CD4-positive, alpha-beta T cell (primary cell): ENCODE data around the gene SMIM11. TPM values are rescaled to one million over a fixed set of nuclear protein-coding genes. Genes with fewer than 3 reads are reported as not detected.

ENCODE experiments used
- ATAC-seq: fragments of 200-7000 bp; cut with Tn5 transposase; one replicate; pipeline ENCODE4 v1.10.0; 2022; ENCODE audit warnings: mild to moderate bottlenecking; ENCODE audit not compliant: poor library complexity
- CTCF ChIA-PET: fragments of 350-600 bp; sonication (Branson Sonifier 250); formaldehyde crosslinking; loops from one replicate; lab custom pipeline; 2021; ENCODE audit warnings: antibody characterized with exemption, inconsistent platforms; lab: Charles Lee
- POLR2A ChIA-PET: fragments of 350-600 bp; sonication (Branson Sonifier 250); formaldehyde crosslinking; loops from one replicate; lab custom pipeline; 2021; ENCODE audit warnings: antibody characterized with exemption, inconsistent platforms; lab: Charles Lee
- DNase-seq, 14 experiments: peaks; one replicate each; pipeline ENCODE4 v3.0.0-alpha.2; 2013 to 2020; ENCODE audit warnings: mixed read lengths in 2 of 14
- H3K27ac ChIP-seq, 2 donors: one replicate each; pipeline versions ENCODE4 v1.5.1 to v1.7.0; 2013; ENCODE audit warnings: low read length in 2 of 2, low read depth in 1 of 2, mild to moderate bottlenecking in 1 of 2
- H3K27me3 ChIP-seq, 2 experiments: 1 replicate in 1 of 2; 2 replicates in 1 of 2; pipeline versions ENCODE4 v1.6.1 to v1.7.0; 2013; ENCODE audit warnings: low read length in 2 of 2, control low read depth in 1 of 2, mild to moderate bottlenecking in 1 of 2, moderate library complexity in 1 of 2; ENCODE audit not compliant: insufficient read depth in 2 of 2, control insufficient read depth in 1 of 2
- H3K36me3 ChIP-seq: one replicate; pipeline ENCODE4 v1.6.1; 2013; ENCODE audit warnings: low read length, control low read depth; ENCODE audit not compliant: insufficient read depth
- H3K4me1 ChIP-seq: one replicate; pipeline ENCODE4 v1.6.1; 2013; ENCODE audit warnings: low read length, control low read depth; ENCODE audit not compliant: insufficient read depth
- H3K4me3 ChIP-seq: one replicate; pipeline ENCODE4 v1.5.1; 2013; ENCODE audit warnings: mild to moderate bottlenecking, low read length, moderate library complexity
- H3K9me3 ChIP-seq, 2 experiments: 1 replicate in 1 of 2; 2 replicates in 1 of 2; pipeline versions ENCODE4 v1.6.1 to v1.7.0; 2013; ENCODE audit warnings: low read length in 2 of 2, mild to moderate bottlenecking in 2 of 2, control low read depth in 1 of 2, moderate library complexity in 1 of 2; ENCODE audit not compliant: control insufficient read depth in 1 of 2, insufficient read depth in 1 of 2
- H3K27ac Mint-ChIP-seq: one replicate; pipeline ENCODE4 v1.8.0; 2020; ENCODE audit warnings: mixed read lengths
- H3K27me3 Mint-ChIP-seq: one replicate; pipeline ENCODE4 v1.8.0; 2021; ENCODE audit warnings: mixed read lengths
- H3K36me3 Mint-ChIP-seq: one replicate; pipeline ENCODE4 v1.8.0; 2021; ENCODE audit warnings: low read depth, mixed read lengths
- H3K4me1 Mint-ChIP-seq: one replicate; pipeline ENCODE4 v1.8.0; 2021; ENCODE audit warnings: low read depth, mixed read lengths
- H3K4me3 Mint-ChIP-seq: one replicate; pipeline ENCODE4 v1.8.0; 2020; ENCODE audit warnings: mild to moderate bottlenecking, mixed read lengths
- H3K9me3 Mint-ChIP-seq: one replicate; pipeline ENCODE4 v1.8.0; 2020; ENCODE audit warnings: mixed read lengths
- CTCF ChIP-seq: fragments of 200-600 bp; IDR thresholded peaks from one replicate; pipeline ENCODE4 v1.8.0; 2022; ENCODE audit warnings: antibody characterized with exemption, mild to moderate bottlenecking
- intact Hi-C, 2 experiments: fragments of 100-400 bp; cut with DNase I in 1 of 2; cut with micrococcal nuclease in 1 of 2; formaldehyde crosslinking; loops; one replicate each; pipeline versions ENCODE4 v1.15.1 to v1.9.0; 2023 to 2025; cut with DNase I, micrococcal nuclease
- total RNA-seq, 174 experiments: library from RNA in 2 of 174; stranded (reverse) in 2 of 174; gene quantifications; one replicate each; pipeline ENCODE4 v1.2.3 and lab custom pipeline; 2021 to 2026

Gene SMIM11
- total RNA-seq, 2 experiments from 2014 or later, result 3.1 to 4.7 TPM

GRCh38 chr21:34338226-34338625 lies 37.1 kb upstream of the SMIM11 start:
- ChIA-PET CTCF (interaction anchor here (0.8 kb wide), 1 partner anchor 10 kb away, joined by 3 read pairs; no protein-coding TSS in a partner anchor), POLR2A (no interaction called here)
- ATAC-seq, result no peak
- Mint-ChIP-seq H3K4me1 (no peaks in the 10 kb centered on the region), H3K36me3 (no peaks in the 10 kb centered on the region), H3K27me3 (no peaks in the 10 kb centered on the region), H3K4me3 (no peak overlapping the region), H3K27ac (no peak overlapping the region), H3K9me3 (no peaks in the 10 kb centered on the region)
- TF ChIP-seq CTCF, result no peak
- Histone ChIP-seq H3K4me1 (no peaks in the 10 kb centered on the region), H3K36me3 (no peaks in the 10 kb centered on the region), H3K9me3 (no peaks in the 10 kb centered on the region), H3K27me3 (no peaks in the 10 kb centered on the region), H3K4me3 (no peak overlapping the region), H3K27ac (no peak overlapping the region)
- intact Hi-C loops, result no loop called here
- DNase-seq, result no peak

DNA sequence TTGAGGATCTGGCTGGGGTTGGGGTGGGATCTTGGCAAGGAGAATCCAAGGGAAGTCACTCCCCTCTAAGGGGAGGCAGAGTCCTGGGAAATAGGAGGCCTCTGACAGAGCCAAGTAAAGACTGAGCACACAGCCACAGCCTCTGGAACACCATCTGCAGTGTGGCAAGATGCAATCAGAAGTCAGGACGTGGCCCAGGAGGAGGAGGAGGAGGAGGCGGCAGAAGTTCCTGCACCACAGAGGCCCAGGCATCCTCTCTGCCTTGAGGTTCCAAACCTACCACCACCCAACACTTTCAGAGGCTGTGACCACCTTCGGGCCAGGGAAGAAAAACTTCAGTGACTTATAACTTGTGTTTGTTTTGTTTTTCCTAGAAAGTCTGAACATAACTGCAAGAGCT lies 35.2 kb upstream of the SMIM11 start:
- Mint-ChIP-seq H3K27ac (no peak overlapping the region), H3K9me3 (no peaks in the 10 kb centered on the region), H3K27me3 (no peaks in the 10 kb centered on the region), H3K4me1 (no peaks in the 10 kb centered on the region), H3K36me3 (no peaks in the 10 kb centered on the region), H3K4me3 (no peak overlapping the region)
- Histone ChIP-seq H3K36me3 (no peaks in the 10 kb centered on the region), H3K4me1 (no peaks in the 10 kb centered on the region), H3K27ac (no peak overlapping the region), H3K27me3 (no peaks in the 10 kb centered on the region), H3K4me3 (no peak overlapping the region), H3K9me3 (no peaks in the 10 kb centered on the region)
- POLR2A ChIA-PET, result no interaction called here
- ATAC-seq, result no peak
- no peak for TF ChIP-seq CTCF
- intact Hi-C loops, result no loop called here
- no peak for DNase-seq
- CTCF ChIA-PET, result no interaction called here

- Histone ChIP-seq H3K27ac (no peak overlapping the region), H3K9me3 (no peaks in the 10 kb centered on the region), H3K36me3 (no peaks in the 10 kb centered on the region), H3K4me1 (no peaks in the 10 kb centered on the region), H3K27me3 (no peaks in the 10 kb centered on the region), H3K4me3 (no peak overlapping the region)
- H3K27ac Mint-ChIP-seq, result no peak overlapping the region
- H3K4me1 Mint-ChIP-seq, result no peaks in the 10 kb centered on the region
- TF ChIP-seq CTCF, result no peak
- H3K36me3 Mint-ChIP-seq, result no peaks in the 10 kb centered on the region
- ATAC-seq (no peak), DNase-seq (no peak)
- CTCF ChIA-PET, result no interaction called here
- no peaks in the 10 kb centered on the region for H3K27me3 Mint-ChIP-seq
- no peaks in the 10 kb centered on the region for H3K9me3 Mint-ChIP-seq
- no peak overlapping the region for H3K4me3 Mint-ChIP-seq
- intact Hi-C loops, result no loop called here
- POLR2A ChIA-PET, result no interaction called here
Measured at GRCh38 chr21:34342476-34342875, 32.8 kb upstream of the SMIM11 start.
